GM21381 (cell line): ENCODE data around the gene SERPINA4.
"Not testable (repeated sequence)": the region's sequence is repeated elsewhere in the genome, so short reads cannot be mapped to it uniquely, and the experiment has no call there.

Source experiments
- ATAC-seq: cut with Tn5 transposase; IDR thresholded peaks from one replicate; pipeline ENCODE4 v1.9.1; 2021; ENCODE audit warnings: mild to moderate bottlenecking, moderate library complexity; ENCODE audit not compliant: unreplicated experiment

Gene SERPINA4

GRCh38 chr14:94564381-94564780 is 3.1 kb downstream of the SERPINA4 start:
- ATAC-seq, result no peak

- ATAC-seq, result no peak
Measured at GRCh38 chr14:94568186-94568585, 6.9 kb downstream of the SERPINA4 start.

GRCh38 chr14:94569381-94570001 is 8.2 kb downstream of the SERPINA4 start:
- no peak for ATAC-seq

GRCh38 chr14:94570002-94570400 is 8.8 kb downstream of the SERPINA4 start:
- no peak for ATAC-seq

- ATAC-seq, result no peak
Measured at GRCh38 chr14:94570440-94570839, 9.2 kb downstream of the SERPINA4 start.

GRCh38 chr14:94571395-94571794 is 10.2 kb downstream of the SERPINA4 start:
- no peak for ATAC-seq

GRCh38 chr14:94571950-94572349 is 10.7 kb downstream of the SERPINA4 start:
- no peak for ATAC-seq

- ATAC-seq, result no peak
Measured at GRCh38 chr14:94572637-94573303, 11.5 kb downstream of the SERPINA4 start.

- no peak for ATAC-seq
Measured at GRCh38 chr14:94573475-94574277, 12.4 kb downstream of the SERPINA4 start.

GRCh38 chr14:94574336-94574735 is 13.1 kb downstream of the SERPINA4 start:
- no peak for ATAC-seq

- ATAC-seq, result no peak
Measured at GRCh38 chr14:94575730-94576585, 14.7 kb downstream of the SERPINA4 start.

GRCh38 chr14:94577472-94577871 is 16.2 kb downstream of the SERPINA4 start:
- ATAC-seq, result not testable (repeated sequence)

GRCh38 chr14:94578712-94579111 is 17.5 kb downstream of the SERPINA4 start:
- no peak for ATAC-seq

GRCh38 chr14:94581127-94581999 is 20.1 kb downstream of the SERPINA4 start, which contains the start of gene SERPINA5:
Gene SERPINA5, plus strand, starts transcription at chr14:94581426. Its CDS starts 5,937 bp downstream, at chr14:94587363.
- no peak for ATAC-seq

GRCh38 chr14:94582199-94582750 is 21.0 kb downstream of the SERPINA4 start:
- ATAC-seq, result no peak

- no peak for ATAC-seq
Measured at GRCh38 chr14:94582851-94583250, 21.6 kb downstream of the SERPINA4 start.

GRCh38 chr14:94583557-94583956 is 22.3 kb downstream of the SERPINA4 start:
- ATAC-seq, result no peak

GRCh38 chr14:94584591-94585280 is 23.5 kb downstream of the SERPINA4 start:
- ATAC-seq, result no peak

GRCh38 chr14:94586635-94587034 is 25.4 kb downstream of the SERPINA4 start:
- no peak for ATAC-seq
